Endothelial cell of umbilical vein (primary cell): ENCODE measurements around the gene PAX5. TPM values are rescaled to one million over a fixed set of nuclear protein-coding genes. Genes with fewer than 3 reads are reported as not detected.

Source experiments
- BruUV-seq: library from RNA; stranded (reverse); fragments of 400-500 nt; replicated peaks from 2 replicates; lab custom pipeline; 2021; lab: Mats Ljungman, UMichigan
- CTCF ChIA-PET: fragments of 300-600, 350-600 bp; sonication (Branson Sonifier 250); formaldehyde crosslinking; loops from one replicate; lab custom pipeline; 2021; ENCODE audit warnings: antibody characterized with exemption, inconsistent platforms; lab: Charles Lee
- POLR2A ChIA-PET: fragments of 300-600, 350-600 bp; sonication (Branson Sonifier 250); formaldehyde crosslinking; loops from one replicate; lab custom pipeline; 2021; ENCODE audit warnings: antibody characterized with exemption, inconsistent platforms; lab: Charles Lee
- DNase-seq: peaks from one replicate; pipeline ENCODE4 v3.0.0-alpha.2; 2011; ENCODE audit warnings: low read depth, low spot score
- FAIRE-seq: peaks from 2 replicates; lab custom pipeline; 2011; peaks lifted over from hg19 to GRCh38; lab: Jason Lieb, UNC
- H2AFZ ChIP-seq: 2 replicates; pipeline ENCODE4 v1.6.0; 2012; ENCODE audit warnings: low read depth, low read length, control low read depth, inconsistent platforms
- H3K27ac ChIP-seq: 2 replicates; pipeline ENCODE4 v1.5.1; 2011; ENCODE audit warnings: low read depth, mild to moderate bottlenecking, control low read depth, low read length, moderate library complexity; ENCODE audit not compliant: insufficient read depth
- H3K27me3 ChIP-seq, 2 experiments: 2 replicates each; pipeline versions ENCODE4 v1.6.0 to v1.6.1; 2011; ENCODE audit warnings: low read length in 2 of 2, mixed read lengths in 1 of 2; ENCODE audit not compliant: control insufficient read depth in 2 of 2, insufficient read depth in 2 of 2
- H3K36me3 ChIP-seq, 2 experiments: 2 replicates in 1 of 2; 3 replicates in 1 of 2; pipeline ENCODE4 v1.5.1; 2011; ENCODE audit warnings: low read length in 2 of 2, mild to moderate bottlenecking in 1 of 2, moderate library complexity in 1 of 2; ENCODE audit not compliant: control insufficient read depth in 2 of 2, insufficient read depth in 2 of 2; ENCODE audit errors: extremely low read depth in 1 of 2
- H3K4me1 ChIP-seq: 3 replicates; pipeline ENCODE4 v1.5.1; 2011; ENCODE audit warnings: mild to moderate bottlenecking, low read length; ENCODE audit not compliant: control insufficient read depth, insufficient read depth; ENCODE audit errors: extremely low read depth
- H3K4me2 ChIP-seq: 2 replicates; pipeline ENCODE4 v1.6.1; 2011; ENCODE audit warnings: low read length, control low read depth, mixed read lengths; ENCODE audit not compliant: insufficient read depth
- H3K4me3 ChIP-seq, 3 experiments: fragments of 200-600 bp in 1 of 3; sonication (generic), shearing (Covaris generic) in 1 of 3; replicated peaks in 1 of 3; 2 replicates each; pipeline ENCODE4 v1.5.1; 2011 to 2016; ENCODE audit warnings: control low read depth in 3 of 3, low read length in 3 of 3, mild to moderate bottlenecking in 2 of 3, inconsistent platforms in 1 of 3, low read depth in 1 of 3, moderate library complexity in 1 of 3; ENCODE audit not compliant: insufficient read depth in 1 of 3
- H3K79me2 ChIP-seq: 2 replicates; pipeline ENCODE4 v1.6.0; 2012; ENCODE audit warnings: low read length, inconsistent platforms; ENCODE audit not compliant: control insufficient read depth, insufficient read depth
- H3K9ac ChIP-seq: replicated peaks from 2 replicates; pipeline ENCODE3; 2011; ENCODE audit warnings: low read length, control low read depth; ENCODE audit not compliant: insufficient read depth; ENCODE audit errors: extremely low read depth
- H3K9me1 ChIP-seq: replicated peaks from 3 replicates; pipeline ENCODE4 v1.6.0; 2011; ENCODE audit warnings: mild to moderate bottlenecking, low read length; ENCODE audit not compliant: control insufficient read depth, insufficient read depth; ENCODE audit errors: extremely low read depth
- H3K9me3 ChIP-seq: replicated peaks from 2 replicates; pipeline ENCODE4 v1.5.1; 2012; ENCODE audit warnings: low read length, inconsistent platforms; ENCODE audit not compliant: control insufficient read depth, insufficient read depth
- H4K20me1 ChIP-seq: replicated peaks from 2 replicates; pipeline ENCODE3; 2011; ENCODE audit warnings: mild to moderate bottlenecking, low read length; ENCODE audit not compliant: control insufficient read depth, insufficient read depth; ENCODE audit errors: extremely low read depth
- CTCF ChIP-seq, 2 donors: IDR thresholded peaks; 1 replicate in 1 of 2; 2 replicates in 1 of 2; pipeline ENCODE4 v1.5.1; 2011; ENCODE audit warnings: low read length in 2 of 2, mild to moderate bottlenecking in 2 of 2, moderate library complexity in 2 of 2, control low read depth in 1 of 2, inconsistent platforms in 1 of 2, low read depth in 1 of 2; ENCODE audit not compliant: insufficient read depth in 1 of 2; ENCODE audit errors: extremely low read depth in 1 of 2
- EZH2 ChIP-seq: IDR thresholded peaks from 2 replicates; pipeline ENCODE4 v1.6.1; 2012; ENCODE audit warnings: borderline replicate concordance, low read depth, mild to moderate bottlenecking, moderate library complexity, low read length, inconsistent platforms; ENCODE audit not compliant: severe bottlenecking
- FOS ChIP-seq: IDR thresholded peaks from 2 replicates; pipeline ENCODE4 v1.6.1; 2011; ENCODE audit warnings: mild to moderate bottlenecking, low read length, moderate library complexity, borderline replicate concordance; ENCODE audit not compliant: insufficient read depth
- GATA2 ChIP-seq: IDR thresholded peaks from 2 replicates; pipeline ENCODE4 v1.7.0; 2011; ENCODE audit warnings: low read depth, mild to moderate bottlenecking, moderate library complexity, mixed read lengths, low read length; ENCODE audit not compliant: insufficient read length, insufficient read depth
- JUN ChIP-seq: IDR thresholded peaks from 2 replicates; pipeline ENCODE4 v1.6.1; 2011; ENCODE audit warnings: borderline replicate concordance, low read depth; ENCODE audit not compliant: insufficient read length, insufficient read depth
- MAX ChIP-seq: IDR thresholded peaks from 2 replicates; pipeline ENCODE4 v1.6.1; 2011; ENCODE audit not compliant: insufficient read depth, insufficient read length
- MYC ChIP-seq: IDR thresholded peaks from one replicate; pipeline ENCODE4 v1.6.1; 2011; ENCODE audit warnings: mild to moderate bottlenecking, low read depth, low read length
- POLR2A ChIP-seq: IDR thresholded peaks from 2 replicates; pipeline ENCODE4 v1.6.1; 2012; ENCODE audit warnings: low read depth, mild to moderate bottlenecking, control low read depth, low read length
- POLR2AphosphoS5 ChIP-seq: IDR thresholded peaks from 2 replicates; pipeline ENCODE4 v1.6.1; 2012; ENCODE audit warnings: low read depth, mild to moderate bottlenecking, control low read depth, low read length, moderate library complexity; ENCODE audit not compliant: insufficient read depth
- dilution Hi-C: fragments of 300-500 bp; cut with MboI; formaldehyde crosslinking; loops from one replicate; pipeline ENCODE4 v1.15.0; 2019; ENCODE audit warnings: low sequenced_read_pairs; ENCODE audit not compliant: extremely low pct_ligation_motif_present
- intact Hi-C: fragments of 100-400 bp; cut with micrococcal nuclease; formaldehyde crosslinking; loops from one replicate; pipeline ENCODE4 v1.10.0; 2022
- polyA plus RNA-seq, 4 experiments: library from polyadenylated mRNA; depleted of rRNA in 3 of 4; stranded (reverse) in 3 of 4; unstranded in 1 of 4; fragments of >200 nt; gene quantifications; 2 replicates each; pipeline versions ENCODE4 v1.2.1 to v1.2.3, GENCODE V29; 2011 to 2012; ENCODE audit warnings: missing spikeins in 1 of 4
- total RNA-seq: library from RNA; stranded (reverse); gene quantifications from 2 replicates; pipeline ENCODE4 v1.2.3, GENCODE V29; 2021

PAX5 gene
- total and polyA plus RNA-seq, 2 donors (not counting 3 experiments of a cell fraction or from before 2014, with no cell fraction given), result not detected

GRCh38 chr9:36896296-36896695 is 137.8 kb downstream of the PAX5 start:
- Histone ChIP-seq H3K9me3 (no peaks in the 10 kb centered on the region), H3K79me2 (no peaks in the 10 kb centered on the region), H3K9me1 (no peaks in the 10 kb centered on the region), H3K4me2 (no peak overlapping the region), H4K20me1 (no peaks in the 10 kb centered on the region), H2AFZ (no peak overlapping the region), H3K4me3 (no peak overlapping the region), H3K4me1 (no peaks in the 10 kb centered on the region), H3K27me3 (peaks cover 11 to 14% of the 10 kb centered on the region in 2 experiments), H3K9ac (no peak overlapping the region), H3K36me3 (no peaks in the 10 kb centered on the region), H3K27ac (no peak overlapping the region)
- ChIA-PET POLR2A (no interaction called here), CTCF (no interaction called here)
- intact Hi-C loops (no loop called here), dilution Hi-C loops (no loop called here)
- BruUV-seq, result no TSS peak
- FAIRE-seq (no peak), DNase-seq (no peak)
- no peak for TF ChIP-seq MYC
- TF ChIP-seq GATA2, result no peak
- no peak for TF ChIP-seq POLR2AphosphoS5
- TF ChIP-seq POLR2A, result no peak
- TF ChIP-seq JUN, result no peak
- no peak for TF ChIP-seq MAX
- TF ChIP-seq FOS, result no peak

GRCh38 chr9:36895744-36896260 is 138.3 kb downstream of the PAX5 start:
- H3K27me3 ChIP-seq, result peaks cover 13 to 15% of the 10 kb centered on the region in 2 experiments
- H3K9me1 ChIP-seq, result no peaks in the 10 kb centered on the region
- BruUV-seq, result no TSS peak
- intact Hi-C loops, result no loop called here
- H3K4me1 ChIP-seq, result no peaks in the 10 kb centered on the region
- dilution Hi-C loops, result no loop called here
- CTCF ChIA-PET, result no interaction called here
- H3K4me3 ChIP-seq, result no peak overlapping the region
- no peak for DNase-seq
- H4K20me1 ChIP-seq, result no peaks in the 10 kb centered on the region
- no peak for FAIRE-seq
- TF ChIP-seq MYC, result no peak
- no peak for TF ChIP-seq EZH2
- TF ChIP-seq POLR2AphosphoS5, result no peak
- TF ChIP-seq GATA2, result no peak
- no peak for TF ChIP-seq POLR2A
- no peak for TF ChIP-seq JUN
- TF ChIP-seq MAX, result no peak
- no peak for TF ChIP-seq CTCF (IDR thresholded peaks at IDR 0.05; ENCODE audit: extremely low read depth in 1 of 2, insufficient read depth in 1 of 2, low read depth in 1 of 2, low read length in 2 of 2)
- no peak for TF ChIP-seq FOS
- no peak overlapping the region for H3K4me2 ChIP-seq
- no peak overlapping the region for H3K27ac ChIP-seq
- no peaks in the 10 kb centered on the region for H3K79me2 ChIP-seq
- POLR2A ChIA-PET, result no interaction called here
- H2AFZ ChIP-seq, result no peak overlapping the region
- no peaks in the 10 kb centered on the region for H3K9me3 ChIP-seq
- no peak overlapping the region for H3K9ac ChIP-seq
- no peaks in the 10 kb centered on the region for H3K36me3 ChIP-seq
